Memory B cell (primary cell): ENCODE results near the gene KAT7.

Experiments
- ATAC-seq: fragments of 150-1000 bp; cut with Tn5 transposase; 2 replicates; pipeline ENCODE4 v1.10.0; 2021; ENCODE audit warnings: low read depth, mild to moderate bottlenecking, moderate library complexity
- DNase-seq, 2 donors: peaks; one replicate each; pipeline ENCODE4 v3.0.0; 2022; ENCODE audit warnings: low spot score in 2 of 2
- H3K27ac Mint-ChIP-seq: one replicate; pipeline ENCODE4 v1.8.0; 2022; ENCODE audit warnings: mild to moderate bottlenecking, moderate library complexity, mixed read lengths
- H3K27me3 Mint-ChIP-seq: one replicate; pipeline ENCODE4 v1.8.0; 2022; ENCODE audit warnings: mixed read lengths
- H3K36me3 Mint-ChIP-seq: one replicate; pipeline ENCODE4 v1.8.0; 2022; ENCODE audit warnings: mild to moderate bottlenecking, mixed read lengths
- H3K4me1 Mint-ChIP-seq: one replicate; pipeline ENCODE4 v1.8.0; 2022; ENCODE audit warnings: mixed read lengths
- H3K4me3 Mint-ChIP-seq: one replicate; pipeline ENCODE4 v1.8.0; 2022; ENCODE audit warnings: mild to moderate bottlenecking, moderate library complexity, mixed read lengths
- H3K9me3 Mint-ChIP-seq: one replicate; pipeline ENCODE4 v1.8.0; 2022; ENCODE audit warnings: mixed read lengths

Gene KAT7

GRCh38 chr17:49871211-49871610 is 82.7 kb downstream of the KAT7 start:
- no peak overlapping the region for H3K4me3 Mint-ChIP-seq
- ATAC-seq: no peak
- peaks cover 34% of the 10 kb centered on the region for H3K27me3 Mint-ChIP-seq
- no peaks in the 10 kb centered on the region for H3K36me3 Mint-ChIP-seq
- no peak overlapping the region for H3K27ac Mint-ChIP-seq
- no peaks in the 10 kb centered on the region for H3K9me3 Mint-ChIP-seq
- no peak for DNase-seq
- no peaks in the 10 kb centered on the region for H3K4me1 Mint-ChIP-seq

GRCh38 chr17:49872754-49873377 is 84.4 kb downstream of the KAT7 start:
- no peaks in the 10 kb centered on the region for H3K36me3 Mint-ChIP-seq
- peaks cover 31% of the 10 kb centered on the region for H3K27me3 Mint-ChIP-seq
- DNase-seq (no peak), ATAC-seq (no peak)
- no peak overlapping the region for H3K4me3 Mint-ChIP-seq
- H3K9me3 Mint-ChIP-seq: no peaks in the 10 kb centered on the region
- H3K27ac Mint-ChIP-seq: no peak overlapping the region
- H3K4me1 Mint-ChIP-seq: no peaks in the 10 kb centered on the region

- ATAC-seq (no peak), DNase-seq (no peak)
- H3K9me3 Mint-ChIP-seq: no peaks in the 10 kb centered on the region
- no peaks in the 10 kb centered on the region for H3K4me1 Mint-ChIP-seq
- no peak overlapping the region for H3K27ac Mint-ChIP-seq
- H3K36me3 Mint-ChIP-seq: no peaks in the 10 kb centered on the region
- peaks cover 33% of the 10 kb centered on the region for H3K27me3 Mint-ChIP-seq
- H3K4me3 Mint-ChIP-seq: no peak overlapping the region
Measured at GRCh38 chr17:49873466-49873865, 85.0 kb downstream of the KAT7 start.

- Mint-ChIP-seq H3K4me1 (no peaks in the 10 kb centered on the region), H3K9me3 (no peaks in the 10 kb centered on the region), H3K4me3 (no peak overlapping the region), H3K27me3 (peaks cover 30% of the 10 kb centered on the region), H3K27ac (no peak overlapping the region), H3K36me3 (no peaks in the 10 kb centered on the region)
- no peak for ATAC-seq
- no peak for DNase-seq
Measured at GRCh38 chr17:49873926-49874325, 85.4 kb downstream of the KAT7 start.

- DNase-seq (no peak), ATAC-seq (no peak)
- H3K27ac Mint-ChIP-seq: no peak overlapping the region
- no peaks in the 10 kb centered on the region for H3K4me1 Mint-ChIP-seq
- no peaks in the 10 kb centered on the region for H3K36me3 Mint-ChIP-seq
- H3K4me3 Mint-ChIP-seq: no peak overlapping the region
- no peaks in the 10 kb centered on the region for H3K9me3 Mint-ChIP-seq
- peaks cover 29% of the 10 kb centered on the region for H3K27me3 Mint-ChIP-seq
Measured at GRCh38 chr17:49874911-49875310, 86.4 kb downstream of the KAT7 start.

GRCh38 chr17:49875685-49876084 is 87.2 kb downstream of the KAT7 start:
- Mint-ChIP-seq H3K27me3 (peaks cover 21% of the 10 kb centered on the region), H3K27ac (no peak overlapping the region), H3K4me1 (peaks cover 4% of the 10 kb centered on the region), H3K9me3 (no peaks in the 10 kb centered on the region), H3K36me3 (no peaks in the 10 kb centered on the region), H3K4me3 (no peak overlapping the region)
- ATAC-seq (no peak), DNase-seq (no peak)

GRCh38 chr17:49878931-49879904 is 90.7 kb downstream of the KAT7 start:
- DNase-seq (no peak), ATAC-seq (no peak)
- H3K4me1 Mint-ChIP-seq: peaks cover 4% of the 10 kb centered on the region
- no peaks in the 10 kb centered on the region for H3K36me3 Mint-ChIP-seq
- H3K4me3 Mint-ChIP-seq: no peak overlapping the region
- H3K27me3 Mint-ChIP-seq: peaks cover 25% of the 10 kb centered on the region
- H3K9me3 Mint-ChIP-seq: no peaks in the 10 kb centered on the region
- H3K27ac Mint-ChIP-seq: no peak overlapping the region

GRCh38 chr17:49880291-49881053 is 92.0 kb downstream of the KAT7 start:
- H3K27me3 Mint-ChIP-seq: peaks cover 17% of the 10 kb centered on the region
- H3K4me3 Mint-ChIP-seq: peak overlapping the region; percentile 12
- peaks cover 4% of the 10 kb centered on the region for H3K4me1 Mint-ChIP-seq
- peak; percentile 95 for ATAC-seq
- DNase-seq: peak; percentile 66 to 78
- H3K9me3 Mint-ChIP-seq: no peaks in the 10 kb centered on the region
- no peak overlapping the region for H3K27ac Mint-ChIP-seq
- H3K36me3 Mint-ChIP-seq: no peaks in the 10 kb centered on the region

- H3K36me3 Mint-ChIP-seq: no peaks in the 10 kb centered on the region
- DNase-seq (no peak), ATAC-seq (no peak)
- peaks cover 4% of the 10 kb centered on the region for H3K4me1 Mint-ChIP-seq
- no peaks in the 10 kb centered on the region for H3K9me3 Mint-ChIP-seq
- peaks cover 16% of the 10 kb centered on the region for H3K27me3 Mint-ChIP-seq
- H3K4me3 Mint-ChIP-seq: no peak overlapping the region
- no peak overlapping the region for H3K27ac Mint-ChIP-seq
Measured at GRCh38 chr17:49881054-49881402, 92.5 kb downstream of the KAT7 start.

- Mint-ChIP-seq H3K36me3 (no peaks in the 10 kb centered on the region), H3K4me3 (no peak overlapping the region), H3K27ac (no peak overlapping the region), H3K27me3 (peaks cover 17% of the 10 kb centered on the region), H3K4me1 (peaks cover 4% of the 10 kb centered on the region), H3K9me3 (no peaks in the 10 kb centered on the region)
- DNase-seq (no peak), ATAC-seq (no peak)
Measured at GRCh38 chr17:49882434-49882833, 94.0 kb downstream of the KAT7 start.
